HG02678 (cell line): Measurements from ENCODE around the gene CLIC4.

ENCODE experiments used
- ATAC-seq: cut with Tn5 transposase; IDR thresholded peaks from one replicate; pipeline ENCODE4 v1.9.1; 2021; ENCODE audit warnings: mild to moderate bottlenecking, moderate library complexity; ENCODE audit not compliant: unreplicated experiment

The CLIC4 gene

GRCh38 chr1:24855474-24855873, 110.2 kb downstream of the CLIC4 start:
- ATAC-seq, result no peak

- ATAC-seq, result no peak
These were observed 111.7 kb downstream of the CLIC4 start for GRCh38 chr1:24856787-24857506.

GRCh38 chr1:24857507-24858133, 112.4 kb downstream of the CLIC4 start:
- ATAC-seq, result no peak

GRCh38 chr1:24858277-24858676, 113.0 kb downstream of the CLIC4 start:
- ATAC-seq, result no peak

- no peak for ATAC-seq
These were observed 114.1 kb downstream of the CLIC4 start for GRCh38 chr1:24859063-24860010.

GRCh38 chr1:24860841-24861240, 115.6 kb downstream of the CLIC4 start:
- no peak for ATAC-seq

GRCh38 chr1:24861821-24862727, 116.8 kb downstream of the CLIC4 start:
- no peak for ATAC-seq

- ATAC-seq, result no peak
These were observed 117.7 kb downstream of the CLIC4 start for GRCh38 chr1:24862775-24863483.

GRCh38 chr1:24864370-24864777, 119.1 kb downstream of the CLIC4 start:
- no peak for ATAC-seq

- no peak for ATAC-seq
These were observed 119.9 kb downstream of the CLIC4 start for GRCh38 chr1:24865168-24865567.

- ATAC-seq, result no peak
These were observed 120.3 kb downstream of the CLIC4 start for GRCh38 chr1:24865587-24865986.

GRCh38 chr1:24866211-24867083, 121.2 kb downstream of the CLIC4 start:
- no peak for ATAC-seq

GRCh38 chr1:24867084-24867870, 122.0 kb downstream of the CLIC4 start:
- ATAC-seq, result no peak

- no peak for ATAC-seq
These were observed 123.0 kb downstream of the CLIC4 start for GRCh38 chr1:24868016-24868875.

GRCh38 chr1:24870551-24871195, 125.4 kb downstream of the CLIC4 start:
- no peak for ATAC-seq

GRCh38 chr1:24871306-24871901, 126.2 kb downstream of the CLIC4 start:
- ATAC-seq, result no peak
